A549 treated with AZD2906 at 1 μM for 4 hours (cell line): Measurements from ENCODE around the gene ASB8. TPM values are rescaled to one million over a fixed set of nuclear protein-coding genes. Genes with fewer than 3 reads are reported as not detected.

Experiments
- total RNA-seq: library from RNA; stranded (reverse); fragments of 200-300 nt; extraction: Qiagen RNA extraction; gene quantifications from 5 replicates; pipeline ENCODE4 v1.2.3, GENCODE V29; 2022

The ASB8 gene, protein sequence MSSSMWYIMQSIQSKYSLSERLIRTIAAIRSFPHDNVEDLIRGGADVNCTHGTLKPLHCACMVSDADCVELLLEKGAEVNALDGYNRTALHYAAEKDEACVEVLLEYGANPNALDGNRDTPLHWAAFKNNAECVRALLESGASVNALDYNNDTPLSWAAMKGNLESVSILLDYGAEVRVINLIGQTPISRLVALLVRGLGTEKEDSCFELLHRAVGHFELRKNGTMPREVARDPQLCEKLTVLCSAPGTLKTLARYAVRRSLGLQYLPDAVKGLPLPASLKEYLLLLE
- total RNA-seq, result 12.4 to 22.8 TPM (median 13.2 TPM) in 5 replicates

DNA sequence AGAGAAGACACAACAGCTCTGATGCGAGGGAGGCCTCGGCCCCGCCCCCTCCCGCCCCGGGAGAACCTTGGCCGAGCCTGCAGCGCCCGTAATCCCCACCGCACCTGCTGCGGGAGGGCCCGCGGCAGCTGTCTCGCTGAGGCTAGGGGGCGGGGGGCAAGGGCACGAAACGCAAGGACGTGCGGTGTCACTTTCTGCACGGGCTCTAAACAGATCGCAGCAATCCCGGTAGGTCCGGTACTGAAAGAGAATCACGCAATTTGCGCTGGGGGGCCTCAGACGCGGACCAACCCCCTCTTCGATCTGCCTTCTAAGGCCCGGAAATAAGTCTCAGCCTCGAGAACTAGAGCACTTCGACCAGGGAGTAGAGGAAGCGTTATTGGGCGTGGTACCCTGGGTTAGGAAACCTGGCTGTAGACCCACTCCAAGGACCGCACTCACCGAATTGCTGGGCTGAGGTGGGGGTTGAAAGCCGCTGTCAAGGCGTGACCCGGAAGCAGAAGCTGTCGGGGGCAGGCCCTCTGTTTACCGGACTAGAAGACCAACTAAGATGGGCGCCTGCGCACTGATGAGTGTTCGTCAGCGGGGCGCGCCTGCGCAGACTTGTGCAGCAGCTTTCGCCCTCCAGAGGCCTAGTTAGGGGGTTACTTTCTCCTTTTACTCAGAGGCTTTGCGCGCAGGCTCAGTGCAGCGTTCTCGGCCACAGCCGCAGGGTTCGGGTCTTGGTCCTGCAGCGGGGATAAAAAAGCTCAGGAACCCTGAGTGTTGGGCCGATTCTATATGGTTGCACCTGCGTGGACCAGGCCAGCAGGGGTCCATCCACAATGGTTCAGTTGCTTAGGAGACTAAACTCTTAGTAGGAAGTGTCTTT lies at the start of gene ASB8:
Gene ASB8, minus strand, starts transcription at position 498 of the 871 bp plus-strand sequence. CDS start 4,019 bp downstream, outside the sequence.

DNA sequence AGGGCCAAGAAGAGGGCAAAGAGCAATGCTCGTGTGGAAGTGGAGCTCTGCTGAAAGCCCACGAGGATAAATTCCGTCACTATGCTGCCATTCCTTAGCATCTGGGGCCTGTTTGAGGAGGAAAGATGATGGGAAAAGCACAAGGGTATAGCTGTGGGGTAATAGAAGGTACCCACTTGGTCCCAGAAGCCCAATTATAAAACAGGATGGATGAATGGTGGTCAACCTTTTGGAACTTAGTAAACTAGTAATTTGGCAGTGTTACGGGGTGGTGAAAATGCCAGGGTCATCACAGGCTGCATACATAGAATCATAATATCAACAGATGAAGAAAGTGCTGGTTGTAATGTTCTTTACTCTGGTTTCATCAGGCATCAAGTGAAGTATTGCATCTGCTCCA lies 45.9 kb upstream of the ASB8 start, which contains the start of gene OR10AD1:
Gene OR10AD1, minus strand, starts transcription at position 101 of the 400 bp plus-strand sequence. Its CDS starts 0 bp downstream, at position 101.

DNA sequence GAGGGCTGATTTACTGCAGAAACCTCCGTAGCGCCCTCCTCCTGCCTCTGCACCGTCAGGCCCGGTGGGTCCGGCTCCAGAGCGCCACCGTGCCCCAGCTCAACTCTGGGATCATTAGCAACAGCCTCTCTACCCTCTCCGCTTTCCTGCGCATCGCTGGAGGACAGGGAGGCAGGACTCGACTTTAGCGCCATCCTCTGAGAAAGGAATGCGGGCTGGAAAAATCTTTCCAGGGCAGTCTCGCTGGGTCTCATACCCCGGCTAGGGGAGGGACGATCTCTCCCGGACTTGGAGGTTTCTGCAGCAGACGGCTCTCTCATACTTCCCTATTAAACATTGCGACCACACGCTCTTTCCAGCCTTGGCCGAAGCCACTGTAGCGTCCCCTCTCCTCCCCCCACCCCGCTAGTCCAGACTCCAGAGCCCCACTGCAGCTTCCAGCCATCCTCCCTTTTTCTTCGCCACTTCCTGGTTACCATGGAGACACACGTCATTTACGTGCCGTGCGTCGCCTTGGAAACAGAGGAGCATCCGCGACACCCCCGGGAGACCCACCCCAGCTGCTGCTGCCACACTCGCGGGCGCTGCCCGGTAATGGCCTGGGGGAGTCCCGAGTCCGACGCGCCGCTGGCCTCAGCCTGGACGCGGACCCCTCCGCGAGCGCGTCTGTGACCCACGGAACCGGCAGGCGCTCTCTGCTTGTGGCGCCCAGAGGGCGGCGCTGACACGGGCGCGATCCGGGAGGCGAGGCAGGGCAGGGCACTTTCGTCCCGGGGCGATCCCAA lies 26.0 kb upstream of the ASB8 start, which contains the start of gene CCDC184:
Gene CCDC184, plus strand, starts transcription at position 554 of the 785 bp plus-strand sequence. CDS start 479 bp downstream, outside the sequence.

DNA sequence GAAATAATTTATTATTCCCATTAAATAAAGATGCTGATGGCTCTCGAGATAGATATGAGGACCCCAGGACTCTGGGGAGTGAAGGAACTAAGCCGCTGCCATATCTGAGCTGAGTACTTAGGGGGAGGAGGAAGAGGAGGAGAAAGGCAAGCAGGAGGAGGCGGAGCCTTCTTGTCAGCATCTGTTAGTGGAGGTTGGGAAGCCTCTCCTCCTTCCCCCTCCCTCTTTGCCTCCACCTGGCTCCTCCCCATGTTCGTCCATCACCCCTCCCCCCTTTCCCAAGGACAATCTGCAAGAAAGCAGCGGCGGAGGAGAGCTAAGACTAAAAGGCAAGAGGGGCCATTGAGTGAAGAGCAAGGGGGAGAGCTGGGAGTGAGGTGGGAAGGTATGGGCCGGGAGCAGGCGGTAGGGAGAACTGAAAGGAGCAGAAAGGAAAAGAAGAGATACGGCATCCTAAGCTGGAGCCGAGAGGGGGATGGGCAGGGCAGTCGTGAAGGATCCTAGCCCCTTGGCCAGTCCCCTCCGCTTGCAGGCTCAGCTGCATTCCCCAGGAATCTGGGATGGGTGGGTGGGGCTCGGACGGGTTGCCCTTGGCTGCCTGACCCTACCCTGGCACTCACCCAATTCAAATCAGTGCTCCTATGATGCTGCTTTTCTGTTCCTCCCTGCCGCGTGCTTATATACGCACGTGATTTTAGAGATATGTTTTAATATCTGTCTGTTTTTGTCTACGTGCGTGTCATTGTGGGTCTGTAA lies 38.1 kb downstream of the ASB8 start, which contains the start of gene PFKM:
Gene PFKM, plus strand, starts transcription at position 287 of the 756 bp plus-strand sequence. CDS start 3,411 bp downstream, outside the sequence.

DNA sequence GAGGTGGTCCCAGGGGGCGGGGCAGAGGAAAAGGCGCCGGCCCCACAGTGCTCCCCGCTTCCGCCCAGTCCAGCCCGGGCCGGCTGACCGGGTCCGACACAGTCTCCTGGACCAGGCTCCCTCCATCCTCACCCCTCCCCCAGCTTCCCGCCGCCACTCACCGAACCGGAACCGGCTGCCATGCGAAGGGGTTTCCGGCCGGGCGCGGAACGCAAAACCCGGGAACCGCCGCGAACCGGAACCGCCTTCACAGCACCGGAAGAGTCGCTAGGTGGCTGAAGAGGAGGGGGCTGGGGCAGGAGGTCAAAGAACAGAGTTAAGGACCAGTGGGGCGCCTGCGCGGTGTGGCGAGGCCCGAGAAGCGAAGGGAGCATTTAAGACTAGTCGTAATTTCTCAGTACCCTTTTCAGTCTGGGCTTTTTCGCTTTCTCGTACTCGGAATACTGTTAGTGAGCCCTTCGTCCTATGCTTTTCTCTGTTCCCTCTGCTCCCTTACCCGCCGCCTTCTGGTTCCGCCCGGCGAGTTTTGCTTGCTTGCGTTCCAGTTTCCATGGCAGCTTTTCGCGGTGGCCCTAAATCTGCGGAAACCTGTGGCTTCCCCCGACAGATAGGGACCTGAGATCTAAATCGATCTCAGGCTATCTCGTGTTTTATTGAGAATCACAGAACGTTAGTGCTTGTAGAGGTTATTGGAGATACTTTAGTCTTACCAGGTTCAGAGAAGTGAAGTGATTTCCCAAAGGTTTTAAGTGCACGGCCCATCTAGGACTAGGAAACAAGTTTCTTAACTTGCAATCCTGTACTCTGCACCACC lies 51.2 kb downstream of the ASB8 start, which contains the start of gene SENP1:
Gene SENP1, minus strand, starts transcription at position 213 of the 814 bp plus-strand sequence. CDS start 4,607 bp downstream, outside the sequence.

Other genes with a start within 250 kb of the ASB8 start
- 120 to 140 TPM (median 124 TPM) in 5 replicates for gene TMEM106C, start 193.9 kb downstream of the ASB8 start, total RNA-seq
- 0.05 to 0.24 TPM (median 0.11 TPM) in 5 replicates for gene COL2A1, start 153.0 kb downstream of the ASB8 start, total RNA-seq
- 10.0 to 15.3 TPM (median 10.7 TPM) in 5 replicates for gene SENP1, start 51.4 kb downstream of the ASB8 start, total RNA-seq
- 23.1 to 27.6 TPM (median 25.4 TPM) in 5 replicates for gene PFKM, start 38.2 kb downstream of the ASB8 start, total RNA-seq
- 2.4 to 3.3 TPM (median 2.8 TPM) in 5 replicates for gene CCDC184, start 26.1 kb upstream of the ASB8 start, total RNA-seq
- not detected in 5 replicates for gene OR10AD1, start 45.8 kb upstream of the ASB8 start, total RNA-seq
- 4.6 to 5.4 TPM (median 4.8 TPM) in 5 replicates for gene ZNF641, start 193.4 kb upstream of the ASB8 start, total RNA-seq